OCI-LY1 (cell line): Measurements from ENCODE around the gene SLC43A1.

Experiments used
- H2AFZ ChIP-seq: fragments of 200-600 bp; sonication (generic), shearing (Covaris generic); 2 replicates; pipeline ENCODE4 v1.6.0; 2014; ENCODE audit warnings: antibody characterized with exemption, mild to moderate bottlenecking, low read length
- H3F3A ChIP-seq: fragments of 200-600 bp; sonication (generic), shearing (Covaris generic); 2 replicates; pipeline ENCODE4 v1.6.0; 2014; ENCODE audit warnings: mild to moderate bottlenecking, antibody characterized with exemption, low read length, moderate library complexity; ENCODE audit not compliant: insufficient read depth
- H3K27ac ChIP-seq: fragments of 200-600 bp; sonication (generic); 2 replicates; pipeline ENCODE4 v1.5.1; 2014; ENCODE audit warnings: low read length, mixed run types, mild to moderate bottlenecking, low read depth; ENCODE audit not compliant: poor library complexity, severe bottlenecking
- H3K27me3 ChIP-seq: fragments of 200-600 bp; sonication (generic); 2 replicates; pipeline ENCODE4 v1.6.0; 2014; ENCODE audit warnings: antibody characterized with exemption, mild to moderate bottlenecking, low read length, moderate library complexity; ENCODE audit not compliant: insufficient read depth
- H3K36me3 ChIP-seq: fragments of 200-600 bp; sonication (generic); 2 replicates; pipeline ENCODE4 v1.6.1; 2014; ENCODE audit warnings: mild to moderate bottlenecking, antibody characterized with exemption, low read length, moderate library complexity, mixed read lengths; ENCODE audit not compliant: insufficient read depth
- H3K4me1 ChIP-seq: fragments of 200-600 bp; sonication (generic); 2 replicates; pipeline ENCODE4 v1.5.1; 2014; ENCODE audit warnings: mild to moderate bottlenecking, low read length, moderate library complexity; ENCODE audit not compliant: insufficient read depth, severe bottlenecking
- H3K4me2 ChIP-seq: fragments of 200-600 bp; sonication (generic), shearing (Covaris generic); 2 replicates; pipeline ENCODE4 v1.6.1; 2014; ENCODE audit warnings: low read length
- H3K4me3 ChIP-seq: fragments of 200-600 bp; sonication (generic); 2 replicates; pipeline ENCODE4 v1.5.1; 2014; ENCODE audit warnings: low read length, low read depth, mild to moderate bottlenecking, mixed read lengths; ENCODE audit not compliant: poor library complexity, severe bottlenecking
- H3K79me2 ChIP-seq: fragments of 200-600 bp; shearing (Covaris generic); 2 replicates; pipeline ENCODE4 v1.6.1; 2016; ENCODE audit warnings: mixed run types, low read length, mixed read lengths; ENCODE audit not compliant: insufficient read depth
- H3K9ac ChIP-seq: fragments of 200-600 bp; sonication (generic), shearing (Covaris generic); 2 replicates; pipeline ENCODE4 v1.6.1; 2014; ENCODE audit warnings: mild to moderate bottlenecking, low read length, mixed read lengths
- H3K9me2 ChIP-seq: fragments of 200-600 bp; sonication (generic), shearing (Covaris generic); 2 replicates; pipeline ENCODE4 v1.6.1; 2014; ENCODE audit warnings: low read depth, mild to moderate bottlenecking, low read length, mixed read lengths
- H3K9me3 ChIP-seq: fragments of 200-600 bp; shearing (Covaris generic); 2 replicates; pipeline ENCODE4 v1.6.1; 2014; ENCODE audit warnings: low read length, mixed read lengths
- H4K20me1 ChIP-seq: fragments of 200-600 bp; sonication (generic), shearing (Covaris generic); 2 replicates; pipeline ENCODE4 v1.6.0; 2016; ENCODE audit warnings: mild to moderate bottlenecking, low read length; ENCODE audit not compliant: insufficient read depth
- EZH2 ChIP-seq: fragments of 200-600 bp; sonication (generic), shearing (Covaris generic); IDR thresholded peaks from 2 replicates; pipeline ENCODE4 v1.8.0; 2017; ENCODE audit warnings: borderline replicate concordance, mixed run types, mild to moderate bottlenecking, antibody characterized with exemption, low read length, moderate library complexity, mixed read lengths
- TF ChIP-seq, protein P1 (sequence below): fragments of 200-600 bp; sonication (generic), shearing (Covaris generic); IDR thresholded peaks from 2 replicates; pipeline ENCODE4 v1.5.1; 2017; ENCODE audit warnings: mild to moderate bottlenecking, antibody characterized with exemption, low read length, moderate library complexity, mixed read lengths

The SLC43A1 gene

DNA sequence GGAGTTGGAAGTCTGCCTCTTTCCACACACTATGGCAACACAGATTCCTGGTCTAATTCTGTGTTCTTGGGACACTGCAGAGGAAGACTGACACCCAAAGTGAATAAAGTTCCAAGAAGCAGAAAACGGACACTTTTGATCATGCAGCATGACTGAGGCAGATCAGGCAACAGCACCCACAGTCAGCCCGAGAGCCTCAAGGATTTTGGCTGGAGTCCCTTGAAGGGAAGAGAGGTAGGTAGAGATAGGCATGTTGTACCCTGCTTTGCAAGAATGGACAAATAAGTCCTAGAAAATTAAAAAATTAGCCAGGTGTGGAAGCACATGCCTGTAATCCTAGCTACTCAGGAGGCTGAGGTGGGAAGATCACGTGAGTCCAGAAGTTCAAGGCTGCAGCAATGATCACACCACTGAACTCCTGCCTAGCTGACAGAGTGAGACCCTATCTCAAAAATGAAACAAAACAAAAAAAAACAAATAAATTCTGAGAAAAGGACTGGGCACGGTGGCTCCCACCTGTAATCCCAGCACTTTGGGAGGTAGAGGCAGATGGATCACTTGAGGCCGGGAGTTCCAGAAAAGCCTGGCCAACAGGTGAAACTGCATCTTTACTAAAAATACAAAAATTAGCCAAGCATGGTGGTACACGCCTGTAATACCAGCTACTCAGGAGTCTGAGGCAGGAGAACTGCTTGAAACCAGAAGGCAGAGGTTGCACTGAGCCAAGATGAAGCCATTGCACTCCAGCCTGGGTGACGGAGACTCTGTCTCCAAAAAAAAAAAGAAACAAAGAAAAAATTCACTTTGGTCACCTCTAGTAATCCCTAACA, 6.9 kb downstream of the SLC43A1 start:
- H3K27me3 ChIP-seq: no peaks in the 10 kb centered on the region
- no peak overlapping the region for H3K4me2 ChIP-seq
- peaks cover 37% of the 10 kb centered on the region for H3K36me3 ChIP-seq
- H3K4me3 ChIP-seq: no peak overlapping the region
- no peaks in the 10 kb centered on the region for H3K79me2 ChIP-seq
- H4K20me1 ChIP-seq: no peaks in the 10 kb centered on the region
- H3K9ac ChIP-seq: no peak overlapping the region
- TF ChIP-seq, protein P1, sequence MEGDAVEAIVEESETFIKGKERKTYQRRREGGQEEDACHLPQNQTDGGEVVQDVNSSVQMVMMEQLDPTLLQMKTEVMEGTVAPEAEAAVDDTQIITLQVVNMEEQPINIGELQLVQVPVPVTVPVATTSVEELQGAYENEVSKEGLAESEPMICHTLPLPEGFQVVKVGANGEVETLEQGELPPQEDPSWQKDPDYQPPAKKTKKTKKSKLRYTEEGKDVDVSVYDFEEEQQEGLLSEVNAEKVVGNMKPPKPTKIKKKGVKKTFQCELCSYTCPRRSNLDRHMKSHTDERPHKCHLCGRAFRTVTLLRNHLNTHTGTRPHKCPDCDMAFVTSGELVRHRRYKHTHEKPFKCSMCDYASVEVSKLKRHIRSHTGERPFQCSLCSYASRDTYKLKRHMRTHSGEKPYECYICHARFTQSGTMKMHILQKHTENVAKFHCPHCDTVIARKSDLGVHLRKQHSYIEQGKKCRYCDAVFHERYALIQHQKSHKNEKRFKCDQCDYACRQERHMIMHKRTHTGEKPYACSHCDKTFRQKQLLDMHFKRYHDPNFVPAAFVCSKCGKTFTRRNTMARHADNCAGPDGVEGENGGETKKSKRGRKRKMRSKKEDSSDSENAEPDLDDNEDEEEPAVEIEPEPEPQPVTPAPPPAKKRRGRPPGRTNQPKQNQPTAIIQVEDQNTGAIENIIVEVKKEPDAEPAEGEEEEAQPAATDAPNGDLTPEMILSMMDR: no peak
- no peak for TF ChIP-seq EZH2
- no peaks in the 10 kb centered on the region for H3K9me3 ChIP-seq
- peaks cover 22% of the 10 kb centered on the region for H3K4me1 ChIP-seq
- no peak overlapping the region for H2AFZ ChIP-seq
- H3K27ac ChIP-seq: no peak overlapping the region
- no peaks in the 10 kb centered on the region for H3K9me2 ChIP-seq
- no peaks in the 10 kb centered on the region for H3F3A ChIP-seq

DNA sequence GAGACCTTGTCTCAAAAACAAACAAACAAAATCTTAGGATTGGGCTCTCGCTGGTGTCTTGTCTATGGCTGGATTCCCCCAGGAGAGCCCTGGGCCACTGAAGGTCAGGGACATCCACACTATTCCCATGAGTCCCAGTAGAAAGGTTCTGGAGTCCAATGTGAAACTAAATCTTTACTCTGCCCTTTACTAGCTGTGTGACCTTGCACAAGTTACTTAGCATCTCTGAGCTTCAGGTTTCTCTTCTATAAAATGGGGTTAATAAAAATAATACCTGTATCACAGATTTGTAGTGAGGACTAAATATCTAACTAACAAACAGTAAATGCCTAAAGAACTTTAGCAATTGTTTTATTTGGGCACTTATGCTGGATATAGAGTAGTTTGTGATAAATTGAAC, 9.0 kb downstream of the SLC43A1 start:
- Histone ChIP-seq H3K4me1 (peaks cover 1% of the 10 kb centered on the region), H3K4me3 (no peak overlapping the region), H4K20me1 (no peaks in the 10 kb centered on the region), H2AFZ (no peak overlapping the region), H3K9ac (no peak overlapping the region), H3F3A (no peaks in the 10 kb centered on the region), H3K9me2 (no peaks in the 10 kb centered on the region), H3K27ac (no peak overlapping the region), H3K36me3 (peaks cover 38% of the 10 kb centered on the region), H3K79me2 (no peaks in the 10 kb centered on the region), H3K27me3 (no peaks in the 10 kb centered on the region), H3K4me2 (no peak overlapping the region), H3K9me3 (no peaks in the 10 kb centered on the region)
- TF ChIP-seq EZH2: no peak
- TF ChIP-seq, protein P1: no peak

DNA sequence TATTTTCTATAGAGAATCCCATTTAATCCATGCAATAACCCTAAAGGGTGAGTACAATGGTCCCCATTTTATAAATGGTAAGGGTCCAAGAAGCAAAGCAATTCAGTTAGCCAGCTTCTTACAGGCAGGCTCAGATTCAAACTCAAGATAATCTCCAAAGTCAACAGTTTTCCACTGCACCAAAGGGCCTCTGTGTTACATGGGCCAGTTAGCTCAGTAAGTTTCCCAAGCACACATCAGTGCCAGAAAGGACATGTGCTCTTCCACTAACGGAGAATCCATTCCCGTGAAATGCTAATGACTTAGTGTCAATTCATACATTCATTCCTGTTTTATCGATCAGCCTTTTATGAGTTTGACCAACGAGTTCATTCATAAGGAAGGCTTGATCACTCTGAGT, 11.0 kb downstream of the SLC43A1 start:
- H3K9me3 ChIP-seq: no peaks in the 10 kb centered on the region
- peaks cover 58% of the 10 kb centered on the region for H3K36me3 ChIP-seq
- H3K79me2 ChIP-seq: no peaks in the 10 kb centered on the region
- no peaks in the 10 kb centered on the region for H3K4me1 ChIP-seq
- H3K4me3 ChIP-seq: no peak overlapping the region
- H3K4me2 ChIP-seq: no peak overlapping the region
- no peaks in the 10 kb centered on the region for H3K9me2 ChIP-seq
- no peak overlapping the region for H3K27ac ChIP-seq
- H2AFZ ChIP-seq: no peak overlapping the region
- no peaks in the 10 kb centered on the region for H4K20me1 ChIP-seq
- TF ChIP-seq, protein P1: no peak
- TF ChIP-seq EZH2: no peak
- H3K9ac ChIP-seq: no peak overlapping the region
- H3K27me3 ChIP-seq: no peaks in the 10 kb centered on the region
- H3F3A ChIP-seq: no peaks in the 10 kb centered on the region
